HG02981 (cell line): ENCODE results near the gene DBH.

Experiments used
- ATAC-seq: cut with Tn5 transposase; IDR thresholded peaks from one replicate; pipeline ENCODE4 v1.9.1; 2021; ENCODE audit warnings: mild to moderate bottlenecking, moderate library complexity; ENCODE audit not compliant: unreplicated experiment

The DBH gene

DNA sequence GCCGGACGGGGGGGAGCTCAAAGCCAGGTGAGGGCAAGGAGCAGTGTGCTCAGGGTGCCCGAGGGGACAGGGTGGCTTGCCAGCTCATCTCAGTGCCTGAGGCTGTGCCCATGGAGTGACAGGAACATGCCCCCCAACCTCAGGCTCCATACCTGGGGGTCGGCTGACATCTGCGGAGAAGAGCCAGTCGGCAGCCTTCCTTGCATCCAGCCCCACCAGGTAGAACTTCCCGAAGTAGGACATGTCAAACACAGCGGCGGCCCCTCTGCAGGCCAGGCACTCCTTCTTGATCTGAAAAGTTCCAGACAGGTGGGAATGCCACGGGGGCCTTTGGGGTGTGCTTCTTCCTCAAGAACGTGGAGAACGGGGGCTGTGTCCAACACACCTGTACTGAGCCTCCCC is 59.9 kb downstream of the DBH start:
- ATAC-seq = no peak

DNA sequence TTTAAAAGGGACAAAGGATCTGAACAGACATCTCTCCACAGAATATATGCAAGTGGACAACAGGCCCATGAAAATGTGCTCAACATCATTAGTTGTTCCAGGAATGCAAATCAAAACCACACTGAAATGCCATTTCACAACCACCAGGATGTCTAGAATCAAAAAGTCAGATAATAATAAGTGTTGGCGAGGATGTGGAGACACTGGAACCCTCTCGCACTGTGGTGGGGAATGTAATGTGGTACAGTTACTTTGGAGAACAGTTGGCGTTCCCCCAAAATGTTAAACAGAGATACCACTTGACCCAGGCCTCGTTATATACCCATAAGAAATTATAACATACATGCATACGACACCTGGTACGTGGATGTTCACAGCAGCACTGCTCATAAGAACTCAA is 63.4 kb downstream of the DBH start:
- no peak for ATAC-seq

DNA sequence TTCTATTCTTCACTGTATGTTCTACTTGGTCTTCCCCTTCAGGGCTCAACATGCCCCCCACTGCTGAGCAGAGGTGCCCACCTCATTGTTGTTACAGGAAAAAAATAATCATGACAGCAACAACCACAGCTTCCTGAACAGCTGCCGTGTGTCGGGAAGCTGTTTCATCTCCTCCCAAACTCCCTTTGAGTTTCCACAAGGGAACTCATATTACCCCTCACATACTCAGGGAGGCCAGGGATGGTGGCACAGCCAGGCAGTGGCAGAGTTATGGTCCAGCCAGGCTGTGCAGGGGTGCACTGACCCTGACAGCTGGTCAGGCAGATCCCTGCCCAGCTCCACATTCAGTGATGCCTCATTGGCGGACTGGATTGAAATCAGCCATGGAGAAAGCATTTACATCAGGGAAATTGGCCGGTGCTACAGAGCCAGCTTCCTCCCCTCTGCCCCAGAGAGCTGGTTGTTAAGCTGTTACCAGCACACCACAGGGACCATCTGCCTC is 64.7 kb downstream of the DBH start:
- no peak for ATAC-seq

DNA sequence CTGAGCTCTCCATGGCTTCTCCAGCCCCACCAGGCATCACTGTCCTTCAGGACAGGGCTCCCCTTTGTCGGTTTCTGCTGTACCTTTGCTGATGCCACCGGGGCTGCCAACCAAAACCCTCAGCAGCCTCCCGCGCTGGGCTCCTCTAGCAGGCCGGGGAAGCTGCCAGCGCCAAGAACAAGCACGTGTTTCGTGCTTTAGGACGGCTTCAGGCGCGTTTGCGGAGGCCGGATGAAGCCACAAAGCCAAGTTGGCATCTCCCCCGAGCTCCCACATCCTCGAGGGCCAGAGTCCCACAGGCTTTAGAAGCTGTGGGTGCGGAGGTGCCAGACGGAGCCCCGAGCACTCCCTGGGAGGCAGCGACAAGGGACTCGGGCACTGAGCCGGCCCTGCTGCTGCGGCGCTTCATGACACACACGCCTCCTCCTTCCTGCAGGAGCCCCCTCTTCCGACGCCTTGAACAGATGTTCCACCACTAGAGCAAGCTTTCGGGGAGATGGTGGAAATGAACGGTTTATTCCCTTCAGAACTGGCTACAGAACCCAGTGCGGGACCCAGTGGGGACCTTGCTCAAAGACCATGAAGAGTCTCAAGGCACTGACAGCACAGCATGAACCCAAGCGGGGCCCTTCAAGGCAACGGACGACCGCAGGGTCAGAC is 65.3 kb downstream of the DBH start:
- ATAC-seq = no peak

DNA sequence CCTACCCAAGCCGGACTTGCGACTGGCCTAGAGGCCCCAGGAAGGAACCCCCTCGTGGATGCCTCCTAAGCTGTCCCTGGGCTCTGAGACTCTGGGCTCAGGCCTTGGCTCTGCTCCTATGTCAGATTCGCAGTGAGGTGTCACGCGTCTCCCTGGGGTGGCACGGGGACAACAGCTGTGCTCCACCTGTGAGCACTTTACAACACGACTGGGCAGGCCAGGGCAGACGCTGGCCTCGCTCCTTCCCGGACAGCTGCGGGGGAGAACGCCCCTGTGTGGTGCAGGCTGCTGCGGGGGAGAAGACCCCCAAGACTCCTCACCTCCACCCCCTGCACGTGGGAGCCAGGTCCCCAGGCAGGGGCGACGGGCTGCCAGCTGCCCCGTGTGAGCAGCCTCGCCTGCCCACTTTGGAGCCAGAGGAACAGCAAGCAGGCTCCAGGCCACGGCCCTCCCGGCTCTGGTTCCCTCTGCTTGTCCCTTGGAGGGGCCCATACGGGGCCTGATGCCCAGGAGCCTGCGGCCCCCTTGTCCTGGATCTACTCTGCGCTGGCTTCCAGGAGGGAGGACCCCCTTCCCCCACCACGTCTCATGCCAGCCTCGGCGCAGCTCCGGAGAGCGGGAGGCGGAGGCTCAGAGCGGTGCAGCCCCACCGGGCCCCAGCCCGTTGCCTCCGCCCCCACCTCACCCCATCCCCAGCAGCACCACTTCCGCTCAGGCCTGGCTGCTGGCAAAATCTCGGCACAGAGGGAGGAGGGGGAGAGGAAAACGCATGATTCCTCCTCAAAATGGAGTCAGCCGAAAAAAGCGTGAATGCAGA is 66.0 kb downstream of the DBH start:
- ATAC-seq = no peak

DNA sequence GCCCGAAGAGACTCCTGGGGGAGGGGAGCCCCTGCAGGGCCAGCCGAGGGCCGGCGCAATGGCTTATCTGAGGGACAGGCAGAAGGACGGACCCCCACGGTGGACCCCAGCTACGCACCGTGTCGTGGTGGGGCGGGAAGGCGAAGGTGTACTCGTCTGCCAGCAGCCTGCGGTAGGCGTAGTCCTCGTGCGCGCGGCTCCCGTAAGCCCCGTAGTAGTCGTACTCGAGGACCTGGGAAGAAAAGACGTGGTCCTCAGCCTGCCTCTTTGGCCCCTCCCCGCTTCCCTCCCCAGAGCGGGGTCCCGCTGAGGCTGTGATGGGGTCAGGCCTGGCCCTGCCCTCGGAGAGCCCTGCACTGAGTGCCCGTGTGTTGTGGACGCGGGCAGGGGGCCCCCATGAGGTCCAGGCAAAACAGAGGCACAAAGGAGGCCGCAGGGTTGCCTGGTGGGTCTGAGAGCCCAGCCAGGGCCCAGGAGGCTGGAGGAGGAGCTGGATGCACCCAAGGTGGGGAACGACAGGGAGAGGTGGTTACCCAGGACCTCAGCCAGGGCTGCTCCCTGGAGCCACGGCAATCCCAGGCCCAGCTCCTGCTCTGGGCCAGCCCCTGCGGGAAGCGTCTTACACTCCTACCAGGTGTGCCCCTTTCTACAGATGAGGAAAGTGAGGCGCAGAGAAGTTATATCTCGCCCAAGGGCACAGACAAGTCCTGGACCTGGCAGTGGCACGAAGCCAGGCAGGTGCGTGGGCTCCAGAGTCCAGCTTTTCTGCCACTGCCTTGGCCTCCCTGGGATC is 66.8 kb downstream of the DBH start:
- no peak for ATAC-seq

DNA sequence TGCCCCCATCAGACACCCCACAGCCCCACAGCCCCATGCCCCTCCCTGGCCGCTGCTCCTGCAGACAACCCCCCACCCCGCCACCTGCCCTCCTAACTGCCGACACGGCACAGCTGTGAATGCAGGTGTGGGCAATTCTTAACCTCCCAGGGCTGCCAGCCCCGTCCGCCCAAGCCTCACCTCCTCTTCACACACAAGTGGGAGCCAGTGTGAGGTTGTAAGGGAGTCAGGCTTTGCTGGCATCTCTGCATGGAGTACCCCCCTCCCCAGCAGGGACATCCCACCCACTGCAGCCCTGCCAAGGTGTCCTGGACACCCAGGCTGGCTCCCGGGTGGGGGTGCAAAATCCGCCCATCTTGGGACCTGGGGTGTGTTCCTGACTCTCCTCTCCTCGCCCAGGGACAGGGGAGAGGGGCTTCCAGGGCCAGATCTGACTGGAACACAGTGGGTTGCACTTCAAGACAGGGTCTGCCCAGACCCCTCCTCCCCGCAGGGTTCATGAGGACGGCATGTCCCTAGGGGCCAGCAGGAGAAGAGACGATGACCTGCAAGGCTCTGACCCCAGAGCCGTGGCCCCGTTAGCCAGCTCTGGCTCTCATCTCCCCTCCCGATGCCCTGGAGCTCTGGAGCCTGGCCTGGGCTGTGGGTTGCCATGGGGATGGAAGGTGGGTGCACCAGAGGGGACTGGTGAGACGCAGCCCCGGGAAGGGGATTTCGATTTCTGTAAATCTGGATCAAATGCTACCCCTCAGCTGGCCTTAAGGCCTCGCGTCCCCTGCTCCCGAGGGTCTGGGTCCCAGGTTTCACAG is 67.6 kb downstream of the DBH start:
- ATAC-seq = no peak

DNA sequence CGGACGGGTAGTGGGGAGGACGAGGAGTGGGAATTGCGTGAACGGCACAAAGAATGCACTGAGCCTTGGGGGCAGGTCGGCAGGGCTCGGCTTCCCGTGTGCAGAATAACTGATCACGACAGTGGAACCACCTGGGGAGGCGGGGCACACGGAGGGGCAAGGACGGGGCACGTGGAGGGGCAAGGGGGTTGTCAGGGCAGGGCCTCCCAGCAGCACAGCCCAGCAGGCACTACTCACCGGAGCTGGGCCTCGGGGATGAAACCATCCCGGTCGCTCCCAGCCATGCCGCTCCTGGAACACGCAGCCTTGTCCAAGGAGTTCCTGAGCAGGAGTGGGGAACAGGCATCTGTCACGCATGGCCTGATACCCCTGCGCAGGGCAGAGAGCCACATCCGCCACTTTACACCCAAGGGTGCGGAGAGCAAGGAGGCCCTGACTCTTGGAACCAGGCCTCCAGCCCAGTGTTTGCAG is 68.6 kb downstream of the DBH start:
- ATAC-seq = no peak

DNA sequence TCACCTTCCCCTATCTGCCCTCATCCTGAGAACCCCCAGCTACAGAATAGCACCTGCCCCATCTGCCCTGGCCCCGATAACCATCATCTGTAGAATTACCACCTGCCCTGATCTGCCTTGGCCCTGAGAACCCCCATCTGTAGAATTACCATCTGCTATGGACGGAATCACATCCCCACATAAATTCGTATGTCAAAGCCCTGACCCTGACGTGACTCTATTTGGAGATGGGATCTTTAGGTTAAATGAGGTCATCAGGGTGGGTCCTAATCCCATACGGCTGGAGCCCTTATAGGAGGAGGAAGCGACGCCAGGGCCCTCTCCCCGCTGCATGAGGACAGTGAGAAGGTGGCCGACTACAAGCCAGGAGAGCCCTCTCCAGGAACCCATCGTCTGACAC is 69.4 kb downstream of the DBH start:
- no peak for ATAC-seq

DNA sequence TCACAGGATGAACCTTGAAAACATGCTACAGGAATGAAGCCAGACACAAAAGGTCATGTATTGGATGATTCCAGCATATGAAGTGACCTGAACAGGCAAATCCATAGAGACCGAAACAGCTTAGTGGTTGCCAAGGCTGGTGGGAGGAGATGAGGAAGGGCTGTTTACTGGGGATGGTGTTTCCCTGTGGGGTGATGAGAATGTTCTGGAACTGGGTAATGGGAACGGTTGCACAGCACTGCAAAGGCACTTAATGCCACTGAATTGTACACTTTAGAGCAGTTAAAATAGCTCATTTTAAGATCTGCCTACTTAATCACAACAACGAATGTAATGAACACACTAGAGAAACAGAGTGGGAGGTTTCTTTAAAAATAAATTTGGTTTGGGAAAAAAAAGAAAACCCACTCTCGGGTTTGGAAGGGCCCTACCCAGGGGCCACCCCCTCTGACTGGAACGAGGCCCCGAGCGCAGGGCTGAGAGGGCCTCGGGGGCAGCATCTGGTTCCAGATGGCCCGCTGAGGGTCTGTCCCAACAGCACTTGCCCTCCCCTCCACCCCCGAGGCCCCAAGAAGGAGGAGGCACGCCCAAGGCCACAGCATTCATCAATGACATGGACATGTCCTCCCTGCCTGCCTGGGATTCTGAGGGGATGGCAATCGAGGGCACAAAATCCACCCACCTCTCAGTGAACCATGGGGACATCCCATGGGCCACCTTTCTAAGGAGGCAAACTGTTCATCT is 70.3 kb downstream of the DBH start:
- ATAC-seq = no peak

DNA sequence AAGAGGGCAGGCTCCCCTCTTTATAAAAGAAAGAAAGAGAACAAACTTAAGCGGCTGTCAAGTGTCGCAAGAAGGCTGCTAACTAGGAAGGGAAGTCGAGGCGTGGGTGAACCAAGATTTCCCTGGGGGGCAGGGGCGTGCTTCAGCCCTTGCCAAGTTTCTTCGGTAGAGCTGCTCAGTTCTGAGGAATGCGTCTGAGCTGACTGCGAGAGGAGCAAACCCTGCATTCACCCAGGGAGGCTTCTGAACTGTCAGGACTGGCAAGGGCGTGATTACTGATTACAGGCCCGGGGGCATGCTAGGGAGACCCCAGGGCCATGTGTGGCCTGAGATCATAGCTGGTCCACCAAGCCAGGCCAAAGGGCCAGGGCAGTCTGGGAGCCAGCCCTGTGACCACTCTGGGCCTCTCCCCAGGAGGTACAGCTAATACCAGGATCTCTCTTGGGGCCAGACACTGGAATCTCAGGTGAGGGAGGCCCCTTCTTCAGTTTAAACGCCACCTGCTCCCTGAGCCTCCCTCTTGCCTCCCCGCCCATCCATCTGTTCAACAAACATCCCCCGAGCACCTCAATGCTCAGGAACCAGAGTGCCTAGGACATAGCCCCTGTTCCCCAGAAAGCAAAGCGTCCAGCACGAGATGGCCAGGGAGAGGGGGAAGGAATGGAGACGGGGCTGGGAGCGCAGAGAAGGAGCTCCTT is 71.1 kb downstream of the DBH start:
- ATAC-seq = no peak

DNA sequence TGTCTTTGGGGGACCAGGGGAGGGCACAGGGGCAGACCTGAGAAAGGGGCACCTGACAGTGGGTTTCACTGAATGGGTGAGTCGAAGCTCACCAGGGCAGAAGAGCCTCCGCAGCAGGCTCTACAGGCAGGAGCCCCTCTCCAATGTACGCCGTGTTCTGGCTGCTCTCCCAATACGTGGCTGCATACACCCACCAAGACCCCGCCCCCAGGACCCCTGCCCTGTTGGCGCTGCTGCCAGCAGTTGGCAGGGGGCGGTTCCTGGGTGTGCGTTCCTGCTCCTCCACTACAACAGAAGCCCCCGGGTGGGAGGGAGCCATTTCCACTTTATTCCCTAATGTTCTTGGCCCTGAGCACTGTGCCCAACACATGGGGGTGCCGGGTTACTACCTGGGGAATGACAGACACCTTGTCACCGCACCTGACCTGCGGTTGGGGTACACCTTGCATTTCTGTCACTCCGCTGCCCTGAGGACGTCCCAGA is 71.6 kb downstream of the DBH start:
- ATAC-seq = no peak

DNA sequence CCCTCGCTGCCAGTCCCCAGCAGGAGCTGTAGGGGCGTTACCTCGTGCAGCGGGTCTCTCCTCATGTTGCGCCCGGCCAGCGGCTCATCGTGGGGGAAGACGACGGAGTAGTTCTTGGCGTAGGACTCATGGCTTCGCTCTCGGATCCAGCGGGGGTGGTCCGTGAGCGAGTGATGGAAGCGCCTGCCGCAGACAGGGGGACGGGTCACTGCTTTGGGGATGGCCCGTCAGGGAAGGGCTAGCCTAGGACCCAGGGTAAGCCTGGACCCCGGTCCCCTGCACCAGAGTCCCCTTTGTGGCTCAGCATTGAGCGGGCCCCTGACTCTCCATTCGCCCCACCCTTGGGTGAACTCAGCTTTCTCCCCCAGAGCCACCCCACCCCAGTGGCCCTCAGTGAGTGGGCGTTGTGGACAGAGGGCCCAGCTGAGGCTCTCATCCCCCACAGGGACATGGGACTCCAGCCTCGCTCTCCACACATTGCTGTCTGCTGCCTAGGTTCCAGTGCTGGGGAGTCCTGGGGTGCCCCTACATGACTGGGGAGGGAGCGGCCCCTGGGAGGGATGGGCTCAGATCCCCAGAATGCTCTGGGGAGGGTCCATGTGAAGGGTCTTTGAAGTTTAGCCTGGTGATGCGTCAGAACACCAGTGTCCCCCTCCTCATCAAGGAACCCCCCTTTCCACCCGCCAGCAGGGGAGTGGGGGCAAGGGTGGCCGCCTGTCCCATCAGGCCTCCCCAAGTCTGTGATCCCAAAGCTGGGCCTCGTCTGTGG is 72.3 kb downstream of the DBH start:
- no peak for ATAC-seq
